A549 treated with dexamethasone at 1 μM for 4 hours (cell line): Measurements from ENCODE around the gene CSNK1A1. TPM values are rescaled to one million over a fixed set of nuclear protein-coding genes. Genes with fewer than 3 reads are reported as not detected.

Experiments
- total RNA-seq: library from RNA; stranded (reverse); fragments of 200-300 nt; extraction: Qiagen RNA extraction; gene quantifications from 5 replicates; pipeline ENCODE4 v1.2.3, GENCODE V29; 2022

The CSNK1A1 gene
- total RNA-seq: 140 to 177 TPM (median 171 TPM) in 5 replicates

DNA sequence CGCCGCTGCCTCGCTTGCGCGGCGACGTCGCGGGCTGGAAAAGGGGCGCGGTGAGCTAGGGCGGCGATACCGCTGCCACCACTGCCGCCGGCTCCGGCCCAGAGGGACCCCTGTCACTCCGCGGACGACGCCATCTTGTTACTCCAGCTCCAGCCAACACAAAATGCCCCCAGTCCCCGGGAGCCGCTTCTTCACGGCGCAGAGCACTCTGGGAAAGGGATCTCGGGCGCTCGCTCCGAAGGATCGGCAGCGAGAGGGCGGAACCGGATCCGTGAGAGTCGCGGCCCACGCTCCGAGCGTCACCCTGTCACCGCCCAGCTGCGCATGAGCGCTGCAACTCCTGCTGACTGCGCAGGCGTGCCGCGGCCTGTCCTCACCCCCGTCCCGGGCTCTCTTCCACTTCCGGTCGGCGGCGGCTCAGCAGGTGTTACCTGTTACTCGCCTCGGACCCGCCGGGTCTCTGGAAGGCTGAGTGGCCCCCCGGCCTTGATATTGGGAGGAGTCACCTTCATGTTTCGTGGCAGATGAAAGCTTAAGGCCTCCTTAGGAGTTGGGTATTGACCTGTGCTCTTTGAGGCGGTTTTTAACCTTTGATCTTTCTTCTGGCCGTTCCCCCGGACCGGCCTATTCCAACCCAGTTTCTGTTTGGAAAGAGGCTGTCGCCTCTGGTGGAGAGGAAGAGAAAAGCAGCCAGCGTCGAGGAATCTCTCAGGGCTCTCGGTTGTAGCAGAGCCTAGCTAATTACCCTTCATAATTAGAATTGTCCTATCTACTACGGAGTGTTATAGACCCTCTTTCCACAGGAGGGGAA is at the start of gene CSNK1A1:
Gene CSNK1A1 (minus strand): TSS at position 213 of the 811 bp plus-strand sequence. CDS start 475 bp downstream, outside the sequence.

GRCh38 chr5:149581192-149581861 is 30.1 kb upstream of the CSNK1A1 start, which contains the start of gene ARHGEF37:
TSS of gene ARHGEF37 (plus strand) at chr5:149581498. CDS start at chr5:149597770, 16,272 bp downstream.

Other genes starting within 250 kb of the CSNK1A1 start
- 8.4 to 10.1 TPM (median 8.6 TPM) in 5 replicates for gene GRPEL2, start 205.9 kb downstream of the CSNK1A1 start, total RNA-seq
- gene PCYOX1L, start 193.4 kb downstream of the CSNK1A1 start, total RNA-seq: 2.2 to 3.2 TPM (median 3.0 TPM) in 5 replicates
- gene IL17B, start 172.1 kb downstream of the CSNK1A1 start, total RNA-seq: not detected in 5 replicates
- 2.1 to 2.7 TPM (median 2.5 TPM) in 5 replicates for gene ARHGEF37, start 30.1 kb upstream of the CSNK1A1 start, total RNA-seq
- 6.4 to 10.3 TPM (median 8.5 TPM) in 5 replicates for gene PPARGC1B, start 178.9 kb upstream of the CSNK1A1 start, total RNA-seq